CD4-positive, alpha-beta memory T cell (primary cell): ENCODE measurements around the gene NDC1. TPM values are rescaled to one million over a fixed set of nuclear protein-coding genes. Genes with fewer than 3 reads are reported as not detected.

Experiments used
- CTCF ChIA-PET: fragments of 350-600 bp; sonication (Branson Sonifier 250); formaldehyde crosslinking; loops from one replicate; lab custom pipeline; 2021; ENCODE audit warnings: inconsistent platforms; ENCODE audit not compliant: partially characterized antibody; lab: Charles Lee
- POLR2A ChIA-PET: fragments of 350-600 bp; sonication (Branson Sonifier 250); formaldehyde crosslinking; loops from one replicate; lab custom pipeline; 2021; ENCODE audit not compliant: partially characterized antibody; lab: Charles Lee
- DNase-seq, 5 donors: peaks; one replicate each; pipeline versions ENCODE4 v3.0.0 to v3.0.0-alpha.2; 2020 to 2022; ENCODE audit warnings: mixed read lengths in 1 of 5
- H3K27ac ChIP-seq: one replicate; pipeline ENCODE4 v1.7.0; 2013; ENCODE audit warnings: low read depth, low read length
- H3K27me3 ChIP-seq: 2 replicates; pipeline ENCODE4 v1.7.0; 2013; ENCODE audit warnings: mild to moderate bottlenecking, low read length, moderate library complexity; ENCODE audit not compliant: insufficient read depth
- H3K36me3 ChIP-seq: 2 replicates; pipeline ENCODE4 v1.7.0; 2013; ENCODE audit warnings: mild to moderate bottlenecking, low read length, moderate library complexity; ENCODE audit not compliant: insufficient read depth
- H3K4me1 ChIP-seq: 2 replicates; pipeline ENCODE4 v1.7.0; 2013; ENCODE audit warnings: mild to moderate bottlenecking, low read length, moderate library complexity; ENCODE audit not compliant: insufficient read depth
- H3K4me3 ChIP-seq, 2 donors: one replicate each; pipeline ENCODE4 v1.7.0; 2013; ENCODE audit warnings: low read length in 2 of 2, mild to moderate bottlenecking in 1 of 2
- H3K9me3 ChIP-seq, 2 donors: one replicate each; pipeline ENCODE4 v1.7.0; 2013; ENCODE audit warnings: low read length in 2 of 2, control low read depth in 1 of 2; ENCODE audit not compliant: control insufficient read depth in 1 of 2
- H3K27ac Mint-ChIP-seq, 7 donors: one replicate each; pipeline ENCODE4 v1.8.0; 2020 to 2021; ENCODE audit warnings: mixed read lengths in 7 of 7, mild to moderate bottlenecking in 6 of 7, inconsistent platforms in 3 of 7, moderate library complexity in 3 of 7
- H3K27me3 Mint-ChIP-seq, 2 donors: one replicate each; pipeline ENCODE4 v1.8.0; 2020 to 2021; ENCODE audit warnings: mixed read lengths in 2 of 2
- H3K36me3 Mint-ChIP-seq, 2 donors: one replicate each; pipeline ENCODE4 v1.8.0; 2020 to 2021; ENCODE audit warnings: mixed read lengths in 2 of 2, inconsistent platforms in 1 of 2, mild to moderate bottlenecking in 1 of 2
- H3K4me1 Mint-ChIP-seq, 4 donors: one replicate each; pipeline ENCODE4 v1.8.0; 2020 to 2021; ENCODE audit warnings: mixed read lengths in 4 of 4, mild to moderate bottlenecking in 1 of 4
- H3K4me3 Mint-ChIP-seq, 8 donors: one replicate each; pipeline ENCODE4 v1.8.0; 2020 to 2021; ENCODE audit warnings: mixed read lengths in 8 of 8, mild to moderate bottlenecking in 7 of 8, moderate library complexity in 6 of 8, inconsistent platforms in 3 of 8
- H3K9me3 Mint-ChIP-seq, 8 donors: one replicate each; pipeline ENCODE4 v1.8.0; 2020 to 2021; ENCODE audit warnings: mixed read lengths in 8 of 8, mild to moderate bottlenecking in 5 of 8, inconsistent platforms in 3 of 8, moderate library complexity in 1 of 8
- intact Hi-C: fragments of 100-400 bp; cut with micrococcal nuclease; formaldehyde crosslinking; loops from one replicate; pipeline ENCODE4 v1.15.1; 2023
- polyA plus RNA-seq, 2 donors: library from polyadenylated mRNA; unstranded; fragments of 300-500 nt; fragmentation: Illumina TruSeq; gene quantifications; one replicate each; pipeline ENCODE4 v1.2.3, GENCODE V29; 2021
- total RNA-seq, 2 experiments: library from RNA; stranded (reverse); gene quantifications; one replicate each; pipeline ENCODE4 v1.2.3, GENCODE V29; 2021

Gene NDC1
- total and polyA plus RNA-seq, 4 experiments from 2014 or later: 4.4 to 11.0 (median 9.3) TPM

DNA sequence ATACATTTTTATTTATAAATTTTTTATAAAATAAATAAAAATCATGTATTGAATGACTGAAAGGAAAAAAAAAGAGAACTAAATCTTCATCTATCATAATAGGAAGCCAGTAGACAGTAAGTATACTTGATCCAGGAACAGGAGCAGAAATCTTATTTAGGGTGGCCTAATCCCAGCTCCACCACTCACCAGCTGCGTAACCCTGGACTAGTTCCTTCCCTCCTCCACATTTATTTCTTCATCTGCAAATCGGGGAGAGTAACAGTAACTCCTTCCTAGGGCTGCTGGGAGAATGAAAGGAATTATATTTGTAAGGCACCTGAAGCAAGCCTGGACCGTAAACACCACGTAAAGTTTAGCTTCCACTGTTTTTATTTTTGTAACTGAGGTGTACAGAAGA lies 117.0 kb downstream of the NDC1 start:
- Histone ChIP-seq H3K4me1 (no peaks in the 10 kb centered on the region), H3K27ac (no peak overlapping the region), H3K9me3 (no peaks in the 10 kb centered on the region), H3K36me3 (no peaks in the 10 kb centered on the region), H3K27me3 (no peaks in the 10 kb centered on the region), H3K4me3 (no peak overlapping the region)
- H3K9me3 Mint-ChIP-seq: no peaks in the 10 kb centered on the region
- CTCF ChIA-PET: no interaction called here
- H3K27me3 Mint-ChIP-seq: peaks cover 2% of the 10 kb centered on the region in 2 donors
- no peaks in the 10 kb centered on the region for H3K4me1 Mint-ChIP-seq
- DNase-seq: no peak
- no peak overlapping the region for H3K4me3 Mint-ChIP-seq
- POLR2A ChIA-PET: no interaction called here
- H3K36me3 Mint-ChIP-seq: no peaks in the 10 kb centered on the region
- intact Hi-C loops: no loop called here
- no peak overlapping the region for H3K27ac Mint-ChIP-seq

- ChIA-PET POLR2A (no interaction called here), CTCF (no interaction called here)
- Histone ChIP-seq H3K36me3 (no peaks in the 10 kb centered on the region), H3K4me3 (no peak overlapping the region), H3K9me3 (no peaks in the 10 kb centered on the region), H3K27me3 (no peaks in the 10 kb centered on the region), H3K4me1 (no peaks in the 10 kb centered on the region), H3K27ac (no peak overlapping the region)
- Mint-ChIP-seq H3K36me3 (no peaks in the 10 kb centered on the region), H3K4me1 (no peaks in the 10 kb centered on the region), H3K9me3 (no peaks in the 10 kb centered on the region), H3K27ac (no peak overlapping the region), H3K27me3 (peaks cover 2% of the 10 kb centered on the region in 2 donors), H3K4me3 (no peak overlapping the region)
- intact Hi-C loops: no loop called here
- DNase-seq: no peak
These were observed 118.6 kb downstream of the NDC1 start for GRCh38 chr1:53719469-53719868.

GRCh38 chr1:53718443-53718842 lies 119.7 kb downstream of the NDC1 start:
- no peaks in the 10 kb centered on the region for H3K4me1 Mint-ChIP-seq
- POLR2A ChIA-PET: no interaction called here
- no peak for DNase-seq

GRCh38 chr1:53717025-53717804 lies 120.9 kb downstream of the NDC1 start:
- no peaks in the 10 kb centered on the region for H3K36me3 Mint-ChIP-seq
- H3K9me3 ChIP-seq: no peaks in the 10 kb centered on the region
- no peaks in the 10 kb centered on the region for H3K4me1 Mint-ChIP-seq
- no peak overlapping the region for H3K27ac Mint-ChIP-seq
- no peaks in the 10 kb centered on the region for H3K4me1 ChIP-seq
- ChIA-PET CTCF (no interaction called here), POLR2A (no interaction called here)
- no peak overlapping the region for H3K4me3 Mint-ChIP-seq
- intact Hi-C loops: no loop called here
- no peak for DNase-seq
- peaks cover 0 to 3% (median 0%) of the 10 kb centered on the region in 8 donors for H3K9me3 Mint-ChIP-seq
- H3K27me3 ChIP-seq: no peaks in the 10 kb centered on the region
- H3K36me3 ChIP-seq: no peaks in the 10 kb centered on the region
- H3K27ac ChIP-seq: no peak overlapping the region
- H3K4me3 ChIP-seq: no peak overlapping the region
- H3K27me3 Mint-ChIP-seq: peaks cover 5 to 7% of the 10 kb centered on the region in 2 donors

More at GRCh38 chr1:53718443-53718842, 119.7 kb downstream of the NDC1 start:
- no peaks in the 10 kb centered on the region for H3K9me3 ChIP-seq
- no peaks in the 10 kb centered on the region for H3K4me1 ChIP-seq
- Mint-ChIP-seq H3K27ac (no peak overlapping the region), H3K9me3 (no peaks in the 10 kb centered on the region), H3K4me3 (no peak overlapping the region), H3K27me3 (peaks cover 2% of the 10 kb centered on the region in 2 donors), H3K36me3 (no peaks in the 10 kb centered on the region)
- H3K36me3 ChIP-seq: no peaks in the 10 kb centered on the region
- H3K27me3 ChIP-seq: no peaks in the 10 kb centered on the region
- H3K4me3 ChIP-seq: no peak overlapping the region
- intact Hi-C loops: no loop called here
- CTCF ChIA-PET: no interaction called here
- no peak overlapping the region for H3K27ac ChIP-seq

DNA sequence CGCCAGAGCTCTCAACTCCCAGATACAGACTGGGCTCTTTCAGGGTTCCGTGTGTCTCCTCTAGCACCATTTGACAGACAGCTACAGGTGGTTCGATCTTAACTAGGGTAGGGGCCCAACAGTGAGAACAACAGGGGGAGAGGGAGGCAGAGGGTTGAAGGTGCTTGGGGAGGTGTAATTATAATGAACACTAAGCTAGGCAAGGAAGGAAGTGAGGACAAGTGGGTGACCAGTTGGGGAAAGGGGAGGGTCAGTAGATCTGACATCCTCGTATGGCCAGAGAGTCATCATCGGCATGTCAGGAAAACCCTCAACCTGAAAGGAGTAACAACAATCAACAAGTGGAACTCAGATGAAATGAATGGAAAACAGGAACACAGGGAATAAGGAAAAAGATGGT lies 121.9 kb downstream of the NDC1 start:
- Mint-ChIP-seq H3K27me3 (peaks cover 5 to 7% of the 10 kb centered on the region in 2 donors), H3K4me1 (no peaks in the 10 kb centered on the region), H3K36me3 (no peaks in the 10 kb centered on the region), H3K9me3 (peaks cover 0 to 3% (median 0%) of the 10 kb centered on the region in 8 donors), H3K27ac (no peak overlapping the region), H3K4me3 (no peak overlapping the region)
- H3K4me1 ChIP-seq: no peaks in the 10 kb centered on the region
- intact Hi-C loops: no loop called here
- DNase-seq: no peak
- no peaks in the 10 kb centered on the region for H3K9me3 ChIP-seq
- no peak overlapping the region for H3K4me3 ChIP-seq
- H3K27ac ChIP-seq: no peak overlapping the region
- ChIA-PET CTCF (no interaction called here), POLR2A (no interaction called here)
- no peaks in the 10 kb centered on the region for H3K27me3 ChIP-seq
- no peaks in the 10 kb centered on the region for H3K36me3 ChIP-seq

GRCh38 chr1:53715478-53715877 lies 122.6 kb downstream of the NDC1 start:
- Histone ChIP-seq H3K36me3 (no peaks in the 10 kb centered on the region), H3K9me3 (no peaks in the 10 kb centered on the region), H3K27ac (no peak overlapping the region), H3K4me3 (no peak overlapping the region), H3K4me1 (no peaks in the 10 kb centered on the region), H3K27me3 (no peaks in the 10 kb centered on the region)
- POLR2A ChIA-PET: no interaction called here
- peaks cover 0 to 3% (median 0%) of the 10 kb centered on the region in 8 donors for H3K9me3 Mint-ChIP-seq
- intact Hi-C loops: no loop called here
- no peaks in the 10 kb centered on the region for H3K4me1 Mint-ChIP-seq
- no peak for DNase-seq
- CTCF ChIA-PET: no interaction called here
- H3K27ac Mint-ChIP-seq: no peak overlapping the region
- peaks cover 5 to 7% of the 10 kb centered on the region in 2 donors for H3K27me3 Mint-ChIP-seq
- H3K4me3 Mint-ChIP-seq: no peak overlapping the region
- H3K36me3 Mint-ChIP-seq: no peaks in the 10 kb centered on the region
